Thyroid gland (tissue), 4 donors: ENCODE measurements around the gene PGRMC1.

Experiments
- POLR2A ChIP-seq, 2 donors: fragments of 450-650 bp; IDR thresholded peaks; one replicate each; pipeline ENCODE4 v1.6.1; 2017; ENCODE audit warnings: antibody characterized with exemption in 2 of 2, mild to moderate bottlenecking in 2 of 2, moderate library complexity in 1 of 2
- TF ChIP-seq, protein P1 (sequence below), 6 experiments: fragments of 200-600 bp in 3 of 6; fragments of 450-650 bp in 3 of 6; sonication (generic) in 3 of 6; IDR thresholded peaks; one replicate each; pipeline ENCODE4 v1.5.1; 2016 to 2019; ENCODE audit warnings: antibody characterized with exemption in 6 of 6, mild to moderate bottlenecking in 2 of 6, inconsistent platforms in 1 of 6, moderate library complexity in 1 of 6

GRCh38 chrX:119189595-119189994, 46.5 kb upstream of the PGRMC1 start:
- TF ChIP-seq, protein P1, sequence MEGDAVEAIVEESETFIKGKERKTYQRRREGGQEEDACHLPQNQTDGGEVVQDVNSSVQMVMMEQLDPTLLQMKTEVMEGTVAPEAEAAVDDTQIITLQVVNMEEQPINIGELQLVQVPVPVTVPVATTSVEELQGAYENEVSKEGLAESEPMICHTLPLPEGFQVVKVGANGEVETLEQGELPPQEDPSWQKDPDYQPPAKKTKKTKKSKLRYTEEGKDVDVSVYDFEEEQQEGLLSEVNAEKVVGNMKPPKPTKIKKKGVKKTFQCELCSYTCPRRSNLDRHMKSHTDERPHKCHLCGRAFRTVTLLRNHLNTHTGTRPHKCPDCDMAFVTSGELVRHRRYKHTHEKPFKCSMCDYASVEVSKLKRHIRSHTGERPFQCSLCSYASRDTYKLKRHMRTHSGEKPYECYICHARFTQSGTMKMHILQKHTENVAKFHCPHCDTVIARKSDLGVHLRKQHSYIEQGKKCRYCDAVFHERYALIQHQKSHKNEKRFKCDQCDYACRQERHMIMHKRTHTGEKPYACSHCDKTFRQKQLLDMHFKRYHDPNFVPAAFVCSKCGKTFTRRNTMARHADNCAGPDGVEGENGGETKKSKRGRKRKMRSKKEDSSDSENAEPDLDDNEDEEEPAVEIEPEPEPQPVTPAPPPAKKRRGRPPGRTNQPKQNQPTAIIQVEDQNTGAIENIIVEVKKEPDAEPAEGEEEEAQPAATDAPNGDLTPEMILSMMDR (IDR thresholded peaks at IDR 0.05), result no peak
- no peak for TF ChIP-seq POLR2A (IDR thresholded peaks at IDR 0.05)
